ENCODE results near the gene C12orf54.

Gene C12orf54

GRCh38 chr12:48542300-48542928 is 60.1 kb downstream of the C12orf54 start:
- H3K4me3 ChIP-seq (ENCODE audit: low read depth, low read length), result no peak overlapping the region
- peak; percentile 70 for TF ChIP-seq CTCF (IDR thresholded peaks at IDR 0.05; ENCODE audit: low read depth, low read length)

- H3K4me3 ChIP-seq (ENCODE audit: low read depth, low read length), result no peak overlapping the region
- TF ChIP-seq CTCF (IDR thresholded peaks at IDR 0.05; ENCODE audit: low read depth, low read length), result no peak
Observed at GRCh38 chr12:48545833-48546469, 63.7 kb downstream of the C12orf54 start.
